ENCODE measurements around the gene BAX. TPM values are rescaled to one million over a fixed set of nuclear protein-coding genes. Genes with fewer than 3 reads are reported as not detected.

The BAX gene
- total RNA-seq, 1 donor from 2014 or later: 237 TPM

DNA sequence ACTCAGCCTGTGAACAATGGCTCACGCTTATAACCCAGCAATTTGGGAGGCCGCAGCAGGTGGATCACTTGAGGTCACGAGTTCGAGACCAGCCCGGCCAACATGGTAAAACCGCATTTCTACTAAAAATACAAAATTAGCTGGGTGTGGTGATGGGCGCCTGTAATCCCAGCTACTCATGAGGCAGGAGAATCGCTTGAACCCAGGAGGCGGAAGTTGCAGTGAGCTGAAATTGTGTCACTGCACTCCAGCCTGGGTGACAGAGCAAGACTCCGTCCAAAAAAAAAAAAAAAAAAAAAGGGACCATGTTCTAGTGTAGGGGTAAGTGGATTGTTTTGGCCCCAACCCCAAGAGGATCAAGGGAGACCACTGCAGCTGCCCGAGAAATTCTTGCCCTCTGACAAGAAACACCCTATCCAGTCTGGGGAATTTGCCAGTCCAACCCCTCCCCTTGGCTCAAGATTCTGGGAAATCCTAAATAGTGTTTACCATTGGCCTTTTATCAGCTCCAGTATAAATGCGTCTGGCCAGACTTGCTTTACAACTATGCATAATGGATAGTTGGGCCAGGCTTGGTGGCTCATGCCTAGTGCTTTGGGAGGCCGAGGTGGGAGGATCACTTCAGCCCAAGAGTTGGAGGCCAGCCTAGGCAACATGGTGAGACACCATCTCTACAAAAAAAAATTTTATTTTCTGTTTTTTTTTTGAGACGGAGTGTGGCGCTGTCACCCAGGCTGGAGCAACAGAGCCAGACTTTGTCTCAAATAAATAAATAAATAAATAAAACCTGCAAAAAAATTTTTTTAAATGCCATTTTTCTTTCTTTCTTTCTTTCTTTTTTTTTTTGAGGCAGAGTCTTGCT, 26.3 kb upstream of the BAX start:
- no peak for DNase-seq (ENCODE audit: extremely low read depth, low read depth, low spot score)

DNA sequence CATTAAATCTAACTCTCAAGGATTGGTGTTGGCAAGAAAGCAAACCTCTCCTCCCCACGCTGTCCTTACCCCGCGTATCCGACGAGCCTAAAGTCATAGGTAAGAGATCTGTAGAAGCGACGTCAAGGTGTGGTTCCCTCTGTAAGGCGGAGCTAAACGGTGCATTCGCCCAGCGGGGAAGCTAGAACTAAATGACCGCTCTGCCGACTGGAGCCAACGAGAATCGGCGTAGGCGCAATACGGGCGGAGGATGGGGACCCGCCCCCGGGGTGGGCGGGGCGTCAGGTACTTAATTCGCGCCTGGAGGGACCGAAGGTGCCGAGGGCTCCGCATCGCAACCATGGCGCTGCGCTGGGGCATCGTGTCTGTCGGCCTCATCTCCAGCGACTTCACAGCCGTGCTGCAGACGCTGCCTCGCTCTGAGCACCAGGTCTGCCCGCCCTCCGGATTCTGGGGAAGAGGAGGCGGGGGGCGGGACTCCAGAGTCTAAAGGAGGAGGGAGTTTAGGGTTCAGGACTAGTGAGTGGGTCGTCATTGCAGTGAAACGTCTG, 21.2 kb upstream of the BAX start, which contains the start of gene DHDH:
Gene DHDH (plus strand): TSS at position 318 of the 551 bp plus-strand sequence. CDS start 23 bp downstream, at position 341.
- DNase-seq (ENCODE audit: extremely low read depth, low read depth, low spot score): no peak

DNA sequence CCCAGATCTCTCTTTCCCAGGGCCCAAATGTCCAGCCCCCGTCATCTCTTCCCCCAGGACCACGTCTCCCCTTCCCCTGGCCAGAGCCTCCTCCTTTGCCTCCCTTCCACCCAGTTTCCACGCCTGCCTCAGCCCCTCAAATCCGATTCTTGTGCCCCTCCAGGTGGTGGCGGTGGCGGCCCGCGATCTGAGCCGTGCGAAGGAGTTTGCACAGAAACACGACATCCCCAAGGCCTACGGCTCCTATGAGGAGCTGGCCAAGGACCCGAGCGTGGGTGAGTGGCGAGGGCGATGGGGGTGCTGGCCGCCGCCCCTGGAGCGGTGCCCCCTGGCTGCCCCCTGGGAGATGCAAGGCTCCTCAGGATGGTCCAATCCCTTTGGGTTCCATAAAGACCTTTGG, 19.8 kb upstream of the BAX start:
- no peak for DNase-seq (ENCODE audit: extremely low read depth, low read depth, low spot score)

DNA sequence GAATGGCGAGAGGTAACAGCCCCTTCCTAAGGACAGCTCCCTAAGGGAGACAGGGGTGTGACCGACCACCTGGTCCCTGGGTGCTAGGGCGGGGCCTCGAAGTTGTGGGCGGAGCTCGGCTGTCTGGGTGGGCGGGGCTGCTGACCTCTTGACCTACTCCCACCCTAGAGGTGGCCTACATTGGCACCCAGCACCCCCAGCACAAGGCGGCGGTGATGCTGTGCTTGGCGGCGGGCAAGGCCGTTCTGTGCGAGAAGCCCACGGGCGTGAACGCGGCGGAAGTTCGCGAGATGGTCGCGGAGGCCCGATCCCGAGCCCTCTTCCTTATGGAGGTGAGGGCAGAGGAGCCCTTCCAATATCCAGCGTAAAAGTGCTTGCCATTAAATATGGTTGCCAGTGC, 18.8 kb upstream of the BAX start:
- DNase-seq (ENCODE audit: extremely low read depth, low read depth, low spot score): no peak

DNA sequence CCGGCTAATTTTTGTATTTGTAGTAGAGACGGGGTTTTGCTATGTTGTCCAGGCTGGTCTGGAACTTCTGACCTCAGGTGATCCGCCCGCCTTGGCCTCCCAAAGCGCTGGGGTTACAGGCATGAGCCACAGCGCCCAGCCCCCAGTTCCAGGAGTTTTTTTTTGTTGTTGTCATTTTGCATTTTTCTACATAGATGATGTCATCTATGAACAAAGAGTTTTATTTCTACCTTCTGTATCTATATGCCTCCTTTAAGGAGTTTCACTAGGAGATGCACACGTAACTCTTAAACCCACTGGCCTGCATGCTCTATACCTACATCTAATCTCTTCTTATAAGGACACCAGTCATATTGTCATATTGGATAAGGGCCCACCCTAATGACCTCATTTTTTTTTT, 16.4 kb upstream of the BAX start:
- DNase-seq (ENCODE audit: extremely low read depth, low read depth, low spot score): no peak

GRCh38 chr19:48940902-48941301, 13.8 kb upstream of the BAX start:
- DNase-seq (ENCODE audit: extremely low read depth, low read depth, low spot score): no peak

- DNase-seq (ENCODE audit: extremely low read depth, low read depth, low spot score): no peak
These were observed 11.6 kb upstream of the BAX start for GRCh38 chr19:48943081-48943480.

DNA sequence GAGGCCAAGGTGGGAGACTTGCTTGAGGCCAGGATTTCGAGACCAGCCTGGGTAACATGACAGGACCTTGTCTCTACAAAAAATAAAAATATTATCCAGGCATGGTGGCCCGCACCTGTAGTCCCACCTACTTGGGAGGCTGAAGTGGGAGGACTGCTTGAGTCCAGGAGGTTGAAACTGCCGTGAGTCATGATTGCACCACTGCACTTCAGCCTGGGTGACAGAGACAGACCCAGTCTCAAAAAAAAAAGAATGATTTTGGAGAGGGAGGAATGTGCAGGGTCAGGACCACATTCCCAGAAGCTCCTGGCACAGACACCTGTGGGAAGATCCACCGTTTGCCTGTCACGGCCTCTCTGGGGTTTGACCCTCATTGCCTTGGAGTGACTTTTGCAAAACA, 9.3 kb upstream of the BAX start:
- DNase-seq (ENCODE audit: extremely low read depth, low read depth, low spot score): no peak

DNA sequence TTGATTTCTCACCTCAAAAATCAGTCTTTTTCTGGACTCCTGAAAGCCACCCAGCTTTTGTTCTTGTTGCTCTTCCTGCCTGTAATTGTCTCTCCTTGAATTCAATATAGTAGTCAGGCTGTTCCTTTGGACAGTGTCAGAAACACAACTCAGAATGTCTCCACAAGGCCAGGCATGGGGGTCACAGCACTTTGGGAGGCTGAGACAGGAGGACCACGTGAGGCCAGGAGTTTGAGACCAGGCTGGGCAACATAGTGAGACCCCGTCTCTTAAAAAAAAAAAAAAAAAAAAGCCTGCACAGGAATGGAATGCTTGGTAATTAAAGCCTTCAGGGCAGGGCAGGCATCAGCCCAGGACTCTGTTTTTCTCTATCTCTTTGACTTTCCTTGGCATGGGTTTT, 8.9 kb upstream of the BAX start:
- DNase-seq (ENCODE audit: extremely low read depth, low read depth, low spot score): no peak

GRCh38 chr19:48946463-48947257, 8.0 kb upstream of the BAX start:
- DNase-seq (ENCODE audit: extremely low read depth, low read depth, low spot score): no peak

- DNase-seq (ENCODE audit: extremely low read depth, low read depth, low spot score): no peak
These were observed 7.5 kb upstream of the BAX start for GRCh38 chr19:48947258-48947542.

DNA sequence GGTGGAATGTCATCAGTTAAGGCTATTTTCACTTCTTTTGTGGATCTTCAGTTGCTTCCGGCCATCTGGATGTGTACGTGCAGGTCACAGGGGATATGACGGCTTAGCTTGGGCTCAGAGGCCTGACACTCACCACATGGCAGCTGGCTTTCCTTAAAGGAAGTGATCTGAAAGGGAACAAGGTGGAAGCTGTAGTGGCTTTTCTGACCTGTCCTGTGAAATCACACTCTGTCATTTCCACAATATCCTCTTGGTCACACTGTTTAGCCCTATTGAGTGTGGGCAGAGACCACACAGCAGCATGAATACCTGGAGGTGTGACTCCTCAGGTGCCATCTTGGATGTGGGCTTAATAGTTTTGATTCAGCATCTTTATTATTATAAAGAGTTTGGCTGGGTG, 4.5 kb upstream of the BAX start:
- DNase-seq (ENCODE audit: extremely low read depth, low read depth, low spot score): no peak

- DNase-seq (ENCODE audit: extremely low read depth, low read depth, low spot score): no peak
These were observed 3.7 kb upstream of the BAX start for GRCh38 chr19:48950830-48951519.

DNA sequence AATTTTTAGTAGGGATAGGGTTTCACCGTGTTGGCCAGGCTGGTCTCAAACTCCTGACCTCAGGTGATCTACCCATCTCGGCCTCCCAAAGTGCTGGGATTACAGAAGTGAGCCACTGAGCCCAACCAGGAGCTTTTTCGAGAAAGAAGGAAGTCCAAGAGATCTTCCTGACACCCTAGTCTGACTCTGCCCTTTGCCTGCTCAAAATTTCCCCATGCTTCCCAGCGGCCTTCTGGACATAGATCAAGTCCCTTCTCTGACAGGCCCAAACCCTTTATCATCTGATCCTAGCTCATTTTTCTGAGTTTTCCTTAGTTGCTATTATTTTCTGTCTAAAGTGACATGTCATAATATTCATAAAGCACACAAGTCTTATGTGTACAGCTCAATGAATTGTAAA, 1.5 kb upstream of the BAX start:
- no peak for DNase-seq (ENCODE audit: extremely low read depth, low read depth, low spot score)

- no peak for DNase-seq (ENCODE audit: extremely low read depth, low read depth, low spot score)
These were observed 583 bp upstream of the BAX start for GRCh38 chr19:48953990-48954594.

DNA sequence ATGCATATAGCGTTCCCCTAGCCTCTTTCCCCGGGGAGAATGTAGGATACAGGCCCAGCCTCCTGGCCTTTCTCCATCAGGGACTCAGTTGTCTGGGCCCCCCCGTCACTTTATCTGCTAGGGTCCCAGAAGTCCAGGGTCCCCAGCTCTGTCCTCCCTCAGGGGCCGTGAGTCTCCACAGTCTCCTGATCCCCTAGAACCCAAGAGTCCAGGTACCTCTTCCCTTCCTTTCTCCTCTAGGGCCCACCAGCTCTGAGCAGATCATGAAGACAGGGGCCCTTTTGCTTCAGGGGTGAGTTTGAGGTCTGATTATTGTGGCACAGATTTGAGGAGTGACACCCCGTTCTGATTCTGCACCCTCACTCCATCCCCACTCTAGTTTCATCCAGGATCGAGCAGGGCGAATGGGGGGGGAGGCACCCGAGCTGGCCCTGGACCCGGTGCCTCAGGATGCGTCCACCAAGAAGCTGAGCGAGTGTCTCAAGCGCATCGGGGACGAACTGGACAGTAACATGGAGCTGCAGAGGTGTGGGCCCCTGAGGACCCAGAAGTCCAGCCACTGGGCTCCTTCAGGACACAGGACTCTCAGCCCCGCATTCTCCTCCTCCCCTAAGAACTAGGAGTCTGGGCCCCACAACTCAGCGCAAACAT, 758 bp downstream of the BAX start:
- no peak for DNase-seq (ENCODE audit: extremely low read depth, low read depth, low spot score)

DNA sequence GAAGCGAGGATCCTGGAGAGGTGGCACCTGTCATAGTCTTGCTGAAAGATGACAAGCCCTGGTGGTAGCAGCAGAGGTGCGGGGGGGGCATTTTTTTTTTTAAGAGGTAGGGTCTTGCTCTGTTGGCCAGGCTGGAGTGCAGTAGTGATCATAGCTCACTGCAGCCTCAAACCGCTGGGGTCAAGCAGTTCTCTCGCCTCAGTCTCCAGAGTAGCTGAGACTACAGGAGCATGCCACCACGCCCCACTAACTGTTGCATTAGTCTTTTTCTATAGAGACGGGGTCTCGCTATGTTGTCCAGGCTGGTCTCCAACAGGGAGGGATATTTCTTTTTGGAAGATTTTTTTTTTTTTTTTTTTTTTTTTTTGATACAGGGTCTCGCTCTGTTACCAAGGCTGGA, 3.3 kb downstream of the BAX start:
- no peak for DNase-seq (ENCODE audit: extremely low read depth, low read depth, low spot score)

- DNase-seq (ENCODE audit: extremely low read depth, low read depth, low spot score): no peak
These were observed 4.9 kb downstream of the BAX start for GRCh38 chr19:48959341-48960239.

- DNase-seq (ENCODE audit: extremely low read depth, low read depth, low spot score): no peak
These were observed 6.5 kb downstream of the BAX start for GRCh38 chr19:48961051-48961649.
